Esophagus muscularis mucosa (tissue), 3 donors: ENCODE measurements around the gene CEP112.

ENCODE experiments used
- POLR2A ChIP-seq: fragments of 450-650 bp; IDR thresholded peaks from one replicate; pipeline ENCODE4 v1.6.1; 2017; ENCODE audit warnings: antibody characterized with exemption, moderate library complexity, mild to moderate bottlenecking, low read depth
- POLR2AphosphoS5 ChIP-seq, 2 donors: sonication (generic); formaldehyde crosslinking; IDR thresholded peaks; one replicate each; pipeline ENCODE4 v1.6.1; 2017; ENCODE audit warnings: antibody characterized with exemption in 2 of 2
- TF ChIP-seq, protein P1 (sequence below), 3 experiments: fragments of 200-600 bp in 2 of 3; fragments of 450-650 bp in 1 of 3; sonication (generic) in 2 of 3; IDR thresholded peaks; one replicate each; pipeline ENCODE4 v1.5.1; 2017 to 2019; ENCODE audit warnings: antibody characterized with exemption in 3 of 3, mild to moderate bottlenecking in 2 of 3, moderate library complexity in 1 of 3

DNA sequence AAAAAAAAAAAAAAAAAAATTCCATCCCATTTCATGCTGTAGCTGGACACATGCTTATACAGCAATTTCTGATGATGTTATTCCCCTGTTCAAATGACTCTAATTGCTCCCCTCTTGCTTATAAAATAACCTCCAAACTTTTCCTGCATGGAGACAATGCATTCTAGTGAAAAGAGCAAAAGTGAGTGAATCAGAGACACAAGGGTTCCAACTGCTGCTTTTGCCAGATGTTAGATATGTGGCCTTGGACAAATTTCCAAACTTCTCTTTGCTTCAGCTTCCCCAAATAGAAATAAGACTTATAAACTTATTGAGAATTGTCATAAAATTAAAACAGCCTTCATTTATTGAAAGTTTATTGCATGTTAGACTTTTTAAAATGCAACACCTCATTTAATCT lies 565.5 kb downstream of the CEP112 start:
- TF ChIP-seq, protein P1, sequence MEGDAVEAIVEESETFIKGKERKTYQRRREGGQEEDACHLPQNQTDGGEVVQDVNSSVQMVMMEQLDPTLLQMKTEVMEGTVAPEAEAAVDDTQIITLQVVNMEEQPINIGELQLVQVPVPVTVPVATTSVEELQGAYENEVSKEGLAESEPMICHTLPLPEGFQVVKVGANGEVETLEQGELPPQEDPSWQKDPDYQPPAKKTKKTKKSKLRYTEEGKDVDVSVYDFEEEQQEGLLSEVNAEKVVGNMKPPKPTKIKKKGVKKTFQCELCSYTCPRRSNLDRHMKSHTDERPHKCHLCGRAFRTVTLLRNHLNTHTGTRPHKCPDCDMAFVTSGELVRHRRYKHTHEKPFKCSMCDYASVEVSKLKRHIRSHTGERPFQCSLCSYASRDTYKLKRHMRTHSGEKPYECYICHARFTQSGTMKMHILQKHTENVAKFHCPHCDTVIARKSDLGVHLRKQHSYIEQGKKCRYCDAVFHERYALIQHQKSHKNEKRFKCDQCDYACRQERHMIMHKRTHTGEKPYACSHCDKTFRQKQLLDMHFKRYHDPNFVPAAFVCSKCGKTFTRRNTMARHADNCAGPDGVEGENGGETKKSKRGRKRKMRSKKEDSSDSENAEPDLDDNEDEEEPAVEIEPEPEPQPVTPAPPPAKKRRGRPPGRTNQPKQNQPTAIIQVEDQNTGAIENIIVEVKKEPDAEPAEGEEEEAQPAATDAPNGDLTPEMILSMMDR (IDR thresholded peaks at IDR 0.05) = no peak
- TF ChIP-seq POLR2A = no peak
- TF ChIP-seq POLR2AphosphoS5 (IDR thresholded peaks at IDR 0.05) = no peak
